HTR-8/SVneo (cell line): ENCODE data around the gene C11orf87.

Experiments used
- DNase-seq: peaks from one replicate; pipeline ENCODE4 v3.0.0; 2011; ENCODE audit warnings: low spot score, mixed read lengths; ENCODE audit not compliant: insufficient read length
- FAIRE-seq: peaks from 2 replicates; lab custom pipeline; 2011; peaks lifted over from hg19 to GRCh38; lab: Jason Lieb, UNC

Gene C11orf87

GRCh38 chr11:109435121-109435742, 13.2 kb downstream of the C11orf87 start:
- FAIRE-seq (peak; percentile 36), DNase-seq (no peak)

- DNase-seq (no peak), FAIRE-seq (no peak)
Measured at GRCh38 chr11:109439684-109440083, 17.7 kb downstream of the C11orf87 start.

GRCh38 chr11:109443052-109443451, 21.1 kb downstream of the C11orf87 start:
- DNase-seq = no peak
- peak; percentile 51 for FAIRE-seq

- FAIRE-seq (no peak), DNase-seq (no peak)
Measured at GRCh38 chr11:109454857-109455256, 32.9 kb downstream of the C11orf87 start.
